Renal cortex interstitium (tissue), 11 donors: Measurements from ENCODE around the gene CALN1. TPM values are rescaled to one million over a fixed set of nuclear protein-coding genes. Genes with fewer than 3 reads are reported as not detected.
"Not testable (repeated sequence)": the region's sequence is repeated elsewhere in the genome, so short reads cannot be mapped to it uniquely, and the experiment has no call there.

Experiments
- DNase-seq, 11 donors: peaks; one replicate each; pipeline ENCODE4 v3.0.0-alpha.2; 2013; ENCODE audit warnings: low read depth in 9 of 11, low spot score in 4 of 11; ENCODE audit errors: extremely low read depth in 1 of 11
- polyA plus RNA-seq, 3 donors: library from polyadenylated mRNA; unstranded; fragments of 120-200 nt; gene quantifications; one replicate each; pipeline ENCODE4 v1.2.1, GENCODE V29; 2013; ENCODE audit not compliant: insufficient read length in 3 of 3

Gene CALN1
- polyA plus RNA-seq, 3 donors = 0.47 to 1.3 (median 1.00) TPM

DNA sequence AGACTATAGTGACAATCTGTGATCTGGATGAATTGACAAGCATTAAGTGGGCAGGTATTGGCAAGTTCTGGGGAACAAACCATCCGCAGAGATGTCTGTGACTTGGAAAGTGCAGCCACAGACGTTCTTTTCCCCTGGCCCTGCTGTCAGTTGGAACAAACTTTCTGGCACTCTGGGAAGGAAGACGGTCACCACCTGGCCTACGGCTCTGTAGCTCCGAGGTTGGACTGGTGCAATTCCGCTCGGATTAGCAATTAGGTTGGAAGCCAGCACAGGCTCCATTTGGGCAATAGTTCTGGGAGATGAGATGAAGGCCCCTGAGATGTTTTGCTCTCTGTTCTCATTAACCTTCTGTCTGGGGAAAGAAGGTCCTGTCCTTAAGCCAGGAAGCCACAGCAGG, 437.5 kb downstream of the CALN1 start:
- no peak for DNase-seq

DNA sequence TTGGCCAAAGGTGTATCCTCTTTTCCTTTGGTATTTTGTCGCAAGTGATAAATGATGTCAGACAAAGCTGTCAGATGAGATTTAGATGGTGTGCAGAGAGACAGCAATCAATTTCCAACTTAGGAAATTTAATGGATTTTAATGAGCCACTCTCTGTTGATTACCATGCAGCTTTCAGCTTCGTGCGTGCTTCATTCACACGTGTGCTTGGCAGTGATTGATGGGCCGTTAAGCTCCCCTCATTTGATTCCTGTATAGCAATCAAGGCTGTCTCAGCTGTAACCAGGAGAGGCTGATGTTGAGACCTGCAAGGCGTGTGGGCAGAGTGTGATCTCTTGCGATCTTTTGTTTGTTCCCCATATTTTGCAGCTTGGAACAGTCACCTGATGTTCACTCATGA, 439.6 kb downstream of the CALN1 start:
- no peak for DNase-seq

DNA sequence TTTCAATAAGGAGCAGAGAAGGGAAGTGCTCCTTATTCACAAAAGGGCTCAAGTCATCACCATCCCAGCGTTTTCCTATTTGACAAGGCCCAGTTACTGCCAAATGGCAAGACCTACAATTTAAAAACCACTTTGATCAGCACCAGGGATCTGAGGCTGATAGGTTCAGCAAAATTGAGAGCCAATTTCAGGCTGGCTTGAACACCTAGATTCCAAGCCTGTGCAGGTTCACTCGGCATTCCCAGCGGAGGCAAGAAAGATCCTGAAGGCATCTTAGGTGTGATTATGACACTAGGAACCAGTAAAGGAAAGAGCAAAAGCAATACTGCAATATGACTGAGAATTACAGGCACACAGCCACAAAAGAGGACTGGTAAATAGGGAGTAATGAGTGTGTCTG, 441.4 kb downstream of the CALN1 start:
- DNase-seq = no peak

DNA sequence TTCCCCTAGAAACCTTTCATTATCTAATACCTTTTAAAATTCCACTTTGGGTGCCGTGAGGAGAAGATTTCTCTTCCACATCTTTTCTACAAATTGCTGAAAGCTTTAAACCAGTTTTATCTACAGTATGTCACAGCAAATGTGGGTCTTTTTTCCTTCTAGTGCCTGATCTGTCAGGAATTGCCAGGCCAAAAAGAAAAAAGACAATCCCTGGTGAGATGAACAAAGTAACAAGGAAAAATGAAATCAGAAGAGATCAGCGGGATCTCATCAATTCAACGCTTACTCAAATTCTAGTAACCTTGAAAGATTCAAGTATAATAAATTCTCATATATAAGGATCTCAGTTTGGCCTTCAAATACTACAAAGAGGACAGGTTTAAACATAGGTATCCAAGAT, 449.5 kb downstream of the CALN1 start:
- DNase-seq = no peak

DNA sequence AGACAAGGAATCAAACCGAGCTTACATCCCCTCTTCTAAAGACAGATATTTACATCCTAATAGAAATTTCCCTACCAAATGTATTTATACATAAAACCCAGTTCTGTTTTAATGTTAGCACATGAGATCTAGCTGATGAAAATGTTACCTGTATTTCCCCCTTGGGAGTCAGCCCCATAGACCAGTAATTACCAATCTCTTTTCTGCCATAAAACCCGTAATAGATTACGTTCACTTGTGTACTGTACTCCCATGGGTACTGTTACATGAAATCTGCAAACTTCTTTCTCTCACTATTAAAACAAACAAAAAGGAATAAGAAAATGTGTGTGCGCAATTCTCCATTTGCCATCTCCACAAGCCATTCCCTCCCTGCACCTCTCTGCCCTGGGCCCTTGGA, 450.9 kb downstream of the CALN1 start:
- no peak for DNase-seq

DNA sequence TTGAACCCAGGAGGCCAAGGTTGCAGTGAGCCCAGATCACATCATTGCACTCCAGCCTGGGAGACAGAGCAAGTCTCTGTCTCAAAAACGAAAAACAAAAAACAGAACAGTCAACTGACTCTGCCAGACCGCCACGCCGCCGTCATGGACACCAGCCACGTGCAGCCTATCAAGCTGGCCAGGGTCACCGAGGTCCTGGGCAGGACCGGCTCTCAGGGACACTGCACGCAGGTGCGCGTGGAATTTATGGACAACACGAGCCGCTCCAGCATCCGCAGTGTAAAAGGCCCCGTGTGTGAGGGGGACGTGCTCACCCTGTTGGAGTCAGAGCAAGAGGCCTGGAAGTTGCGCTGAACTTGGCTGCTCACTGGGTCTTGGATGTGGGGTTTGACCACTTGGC, 470.0 kb downstream of the CALN1 start:
- DNase-seq = no peak

DNA sequence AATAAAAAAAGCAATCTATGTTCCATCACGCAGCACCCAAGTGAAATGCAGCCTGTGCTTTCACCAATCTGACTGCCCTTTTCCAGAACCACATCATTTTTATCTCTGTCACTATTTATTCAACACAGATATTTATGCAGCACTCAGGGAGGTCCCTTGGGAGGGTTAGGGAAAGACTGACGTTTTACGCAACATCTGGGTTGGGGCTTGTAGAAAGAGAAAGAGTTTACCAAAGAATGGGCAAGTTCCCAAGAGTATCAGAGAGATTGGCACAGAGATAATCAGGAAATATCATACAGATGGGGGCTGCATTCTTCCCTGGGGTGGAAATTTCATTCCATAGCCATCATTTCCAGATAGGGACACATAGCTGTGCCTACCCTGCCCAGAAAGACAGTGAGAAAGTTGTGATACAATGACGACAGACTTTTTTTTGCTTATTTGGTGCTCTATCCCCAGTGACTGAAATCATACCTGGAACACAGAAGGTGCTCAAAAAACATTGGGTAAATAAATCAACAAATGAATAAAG, 474.2 kb downstream of the CALN1 start:
- DNase-seq = no peak

DNA sequence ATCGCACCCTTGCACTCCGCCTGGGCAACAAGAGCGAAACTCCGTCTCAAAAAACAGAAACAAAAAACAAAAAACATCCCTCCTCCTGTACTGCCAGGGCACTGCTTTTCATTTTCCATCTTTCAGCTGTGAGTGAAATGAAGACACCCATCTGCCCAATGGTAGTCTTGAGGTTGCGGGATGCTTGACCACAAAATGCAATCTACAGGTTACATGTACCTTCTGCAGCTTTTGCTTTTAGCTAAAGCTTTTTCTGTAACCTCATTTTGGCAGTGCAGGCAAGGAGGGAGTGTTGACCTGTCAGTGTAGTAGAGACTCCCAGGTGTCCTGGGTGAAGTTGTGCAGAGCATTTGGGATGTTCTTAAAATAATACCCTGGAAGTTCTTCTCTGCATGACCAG, 476.5 kb downstream of the CALN1 start:
- no peak for DNase-seq

DNA sequence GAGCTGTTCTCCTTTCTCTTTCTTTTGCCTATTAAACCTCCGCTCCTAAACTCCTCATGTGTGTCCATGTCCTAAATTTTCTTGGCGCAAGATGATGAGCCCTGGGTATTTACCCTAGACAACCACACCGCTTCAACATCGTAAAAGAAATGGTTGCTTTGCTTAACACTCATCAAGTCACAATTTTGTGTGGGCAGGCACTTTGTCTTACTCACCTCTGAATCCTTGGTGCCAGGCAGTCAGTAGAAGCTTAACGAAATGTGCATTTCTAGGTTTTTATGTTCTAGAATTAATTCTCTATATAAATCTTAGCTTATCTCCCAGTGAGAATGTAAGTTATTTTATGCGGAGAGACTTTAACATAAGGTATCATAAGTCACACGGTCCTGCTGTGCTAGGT, 478.7 kb downstream of the CALN1 start:
- no peak for DNase-seq

DNA sequence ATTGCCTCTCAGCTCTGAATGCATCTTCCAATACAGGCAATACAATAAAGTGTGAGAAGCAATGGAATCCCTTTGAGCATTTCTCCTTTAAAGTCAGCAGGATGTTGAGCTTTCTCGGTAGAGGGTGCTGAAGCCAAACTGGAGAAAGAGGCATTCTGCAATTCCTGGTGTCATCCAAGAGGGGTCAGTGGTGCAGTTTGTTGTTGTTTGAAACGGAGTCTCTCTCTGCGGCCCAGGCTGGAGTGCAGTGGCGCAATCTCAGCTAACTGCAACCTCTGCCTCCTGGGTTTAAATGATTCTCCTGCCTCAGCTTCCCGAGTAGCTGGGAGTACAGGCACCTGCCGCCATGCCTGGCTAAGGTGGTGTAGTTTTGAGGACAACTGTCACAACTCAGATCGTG, 486.5 kb downstream of the CALN1 start:
- DNase-seq = no peak

DNA sequence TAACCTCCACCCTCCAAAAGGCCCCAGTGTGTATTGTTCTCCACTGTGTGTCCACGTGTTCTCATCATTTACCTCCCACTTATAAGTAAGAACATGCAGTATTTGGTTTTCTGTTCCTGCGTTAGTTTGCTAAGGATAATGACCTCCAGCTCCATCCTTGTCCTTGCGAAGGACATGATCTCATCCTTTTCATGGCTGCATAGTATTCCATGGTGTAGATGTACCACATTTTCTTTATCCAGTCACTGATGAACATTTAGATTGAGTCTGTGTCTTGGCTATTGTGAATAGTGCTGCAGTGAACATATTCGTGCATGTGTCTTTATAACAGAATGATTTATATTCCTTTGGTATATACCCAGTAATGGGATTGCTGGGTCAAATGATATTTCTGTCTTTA, 497.9 kb downstream of the CALN1 start:
- DNase-seq = not testable (repeated sequence)

DNA sequence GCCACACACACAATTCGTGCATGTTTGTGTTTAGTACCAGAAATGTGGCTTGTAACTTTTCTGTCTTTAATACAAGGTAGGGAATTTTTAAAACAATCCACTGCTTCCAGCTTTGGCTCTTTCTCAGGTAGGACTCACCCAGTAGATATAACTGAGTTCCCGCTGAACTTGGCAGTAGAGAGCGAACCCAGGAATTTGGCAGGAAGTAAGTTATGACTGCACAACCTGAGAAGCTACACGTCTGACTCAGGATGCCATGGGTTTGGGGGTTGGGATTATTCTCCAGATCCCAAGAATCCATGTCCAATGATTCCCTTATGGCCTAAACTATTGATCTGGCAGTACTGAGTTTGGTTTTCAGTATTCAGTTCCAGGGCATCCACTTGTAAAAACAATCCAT, 499.7 kb downstream of the CALN1 start:
- no peak for DNase-seq

DNA sequence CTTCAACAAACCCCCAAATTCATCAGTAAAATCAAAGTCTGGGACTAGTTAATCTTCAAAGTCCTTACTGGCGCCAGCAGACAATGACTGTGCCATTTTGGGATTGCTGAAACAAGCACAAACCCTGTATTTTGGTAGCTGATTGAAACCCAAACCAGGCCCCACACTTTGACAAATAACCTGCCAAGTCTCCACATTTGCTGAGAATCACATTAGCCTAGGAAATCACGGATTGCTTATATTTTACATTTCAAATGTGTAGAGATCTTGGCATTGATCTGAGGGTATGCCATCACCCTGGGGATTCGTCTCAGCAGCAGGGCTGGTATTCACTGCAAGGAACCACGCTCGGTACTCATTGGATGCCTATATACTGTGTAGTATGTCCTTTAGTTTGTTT, 501.1 kb downstream of the CALN1 start:
- no peak for DNase-seq

DNA sequence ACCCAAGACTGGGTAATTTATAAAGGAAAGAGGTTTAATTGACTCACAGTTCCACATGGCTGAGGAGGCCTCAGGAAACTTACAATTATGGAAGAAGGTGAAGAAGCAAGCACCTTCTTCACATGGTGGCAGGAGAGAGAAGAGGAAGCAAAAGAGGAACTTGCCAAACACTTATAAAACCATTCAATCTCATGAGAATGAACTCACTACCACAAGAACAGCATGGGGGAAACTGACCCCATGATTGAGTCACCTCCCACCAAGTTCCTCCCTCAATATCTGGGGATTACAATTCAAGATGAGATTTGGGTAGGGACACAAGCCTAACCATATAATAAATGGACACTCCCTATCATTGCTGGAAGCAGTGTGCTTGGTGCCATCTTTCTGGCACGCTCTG, 506.3 kb downstream of the CALN1 start:
- DNase-seq = no peak

DNA sequence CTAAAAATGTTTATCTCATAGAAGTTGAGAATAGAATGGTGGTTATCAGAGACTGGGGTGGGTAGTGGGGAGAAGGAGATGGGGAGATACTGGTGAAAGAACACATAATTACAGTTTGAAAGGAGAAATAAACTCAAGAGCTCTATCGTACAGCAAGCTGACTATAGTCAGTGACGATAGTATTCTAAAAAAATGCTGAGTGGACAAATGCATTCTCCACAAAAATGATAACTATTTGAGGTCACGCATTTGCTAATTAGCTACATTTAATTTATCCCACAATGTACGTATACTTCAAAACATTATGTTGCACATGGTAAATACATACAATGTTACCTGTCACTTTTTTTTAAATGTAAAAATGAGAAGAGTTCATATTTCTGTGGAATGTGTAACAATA, 507.7 kb downstream of the CALN1 start:
- DNase-seq = no peak

DNA sequence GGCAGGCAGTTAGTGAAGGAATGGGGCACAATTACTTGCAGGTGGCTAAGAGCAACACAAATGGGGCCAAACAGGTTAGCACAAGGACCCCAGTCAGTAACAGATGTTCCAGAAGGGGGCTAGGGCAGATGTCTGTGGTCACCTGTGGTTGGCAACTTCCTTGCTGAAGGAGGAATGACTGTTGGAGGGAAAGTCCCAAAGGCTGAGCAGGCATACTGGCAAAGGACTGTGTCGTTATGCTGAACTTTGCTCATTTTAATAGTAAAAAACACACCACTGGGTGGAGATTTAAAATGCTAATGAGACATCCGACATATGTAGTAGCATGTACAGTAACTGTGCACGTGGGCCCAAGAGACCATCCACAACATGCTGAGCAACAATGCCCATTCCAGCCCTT, 511.6 kb downstream of the CALN1 start:
- no peak for DNase-seq

DNA sequence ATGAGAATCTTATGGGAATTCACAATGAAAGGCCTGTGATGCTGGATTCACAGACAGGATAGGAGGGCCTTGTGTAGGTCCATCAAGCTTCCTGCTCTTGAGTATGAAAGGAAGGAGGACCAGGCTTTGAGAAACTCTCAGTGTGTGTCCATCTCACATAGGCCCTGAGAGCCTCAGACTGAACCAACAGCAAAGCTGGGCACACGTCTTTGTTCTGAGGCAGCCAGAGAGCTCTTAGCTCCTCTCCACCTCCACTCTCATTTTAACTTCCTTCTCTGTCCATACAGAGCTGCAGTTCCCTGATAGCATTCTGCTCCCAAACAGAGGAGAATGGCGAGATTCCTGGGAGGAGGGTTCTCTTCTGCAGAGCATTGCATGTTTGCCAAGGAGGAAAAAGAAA, 515.6 kb downstream of the CALN1 start:
- DNase-seq = no peak

DNA sequence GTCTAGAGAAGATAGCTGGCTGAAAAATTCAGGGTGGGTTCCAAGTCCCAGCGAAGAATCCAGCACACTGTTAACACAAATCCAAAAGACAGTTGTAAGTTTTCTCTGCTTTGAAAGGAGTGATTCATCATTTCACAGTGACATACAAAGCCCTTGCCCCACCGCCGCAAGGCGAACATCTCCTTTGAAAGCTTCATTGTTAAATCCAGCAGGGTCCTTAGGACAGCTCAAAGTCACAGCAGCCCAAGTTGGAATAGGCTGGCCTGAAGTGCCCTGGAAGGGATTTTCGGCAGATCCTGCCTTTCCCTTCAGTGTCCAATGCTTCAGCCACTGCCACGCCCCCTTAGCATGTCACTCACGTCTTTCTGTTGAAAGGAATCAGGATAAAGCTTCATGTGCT, 526.1 kb downstream of the CALN1 start:
- no peak for DNase-seq

DNA sequence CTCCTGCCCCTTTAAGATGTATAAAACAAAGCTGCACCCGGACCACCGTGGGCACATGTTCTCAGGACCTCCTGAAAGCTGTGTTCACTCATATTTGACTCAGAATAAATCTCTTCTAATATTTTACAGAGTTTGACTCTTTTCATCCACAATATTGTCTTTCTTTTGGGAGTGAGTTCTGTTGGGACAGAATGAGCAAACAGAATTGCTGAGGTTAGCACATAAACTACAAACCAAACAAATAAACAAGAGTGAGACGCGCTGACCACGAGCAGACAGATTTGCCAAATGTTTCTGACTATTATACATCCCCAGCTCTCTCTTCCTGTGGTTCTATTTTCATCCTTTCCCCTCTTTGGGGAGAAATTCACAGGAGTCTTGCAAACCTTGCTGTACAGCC, 526.7 kb downstream of the CALN1 start:
- no peak for DNase-seq

DNA sequence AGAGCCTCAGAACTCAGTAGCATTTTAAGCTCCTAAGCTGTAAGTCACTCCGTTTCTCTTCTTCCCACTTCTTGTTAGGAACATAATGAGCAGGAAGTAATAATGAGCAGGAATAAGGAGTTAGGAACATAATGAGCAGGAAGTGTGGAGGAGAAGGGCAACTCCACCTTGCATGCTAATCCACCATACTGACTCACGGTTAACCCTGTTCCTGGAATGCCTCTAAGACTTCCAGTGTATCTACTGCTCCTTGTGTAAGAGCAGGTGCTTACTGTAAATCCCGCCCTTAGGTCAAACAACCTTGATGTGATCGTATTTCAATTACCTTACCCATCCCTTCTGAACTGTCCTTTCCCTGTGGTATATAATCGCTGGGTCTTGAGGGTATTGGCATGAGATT, 528.7 kb downstream of the CALN1 start:
- no peak for DNase-seq

DNA sequence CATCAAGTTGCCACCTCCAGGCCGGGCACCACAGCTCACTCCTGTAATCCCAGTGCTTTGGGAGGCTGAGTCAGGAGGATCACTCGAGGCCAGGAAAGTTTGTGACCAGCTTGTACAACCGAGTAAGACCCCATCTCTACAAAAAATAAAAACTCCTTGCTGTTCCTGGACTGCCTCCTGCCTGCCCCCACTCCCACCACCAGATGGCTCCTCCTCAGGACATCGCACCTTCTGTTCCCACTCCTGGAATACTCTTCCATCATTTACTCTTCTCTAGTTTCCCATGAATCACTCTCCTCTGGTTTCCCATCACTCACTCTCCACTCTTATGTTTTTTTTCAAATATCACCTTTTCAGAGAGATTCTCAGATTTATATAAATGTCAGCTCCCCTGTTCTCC, 540.7 kb downstream of the CALN1 start:
- DNase-seq = no peak

DNA sequence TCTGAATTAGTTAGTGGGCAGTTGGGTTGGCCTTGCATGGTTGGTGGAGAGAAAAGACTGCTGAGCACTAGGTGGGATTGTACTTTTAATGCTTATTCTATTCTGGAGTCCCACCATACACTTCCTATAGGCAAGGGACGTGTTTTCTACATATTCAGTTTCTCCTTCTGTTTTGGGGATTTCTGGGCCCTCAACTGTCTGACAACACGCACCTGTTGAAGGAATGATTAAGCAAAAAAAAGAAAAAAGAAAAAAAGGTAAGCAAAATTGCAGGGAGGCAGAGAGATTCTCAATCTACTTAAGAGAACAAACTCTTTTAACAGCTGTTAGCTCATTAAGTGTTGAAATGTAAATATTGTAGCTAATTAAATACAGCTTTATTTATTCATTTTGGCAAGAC, 541.3 kb downstream of the CALN1 start:
- no peak for DNase-seq
